HG03432 (cell line): Measurements from ENCODE around the gene BRINP1.

Source experiments
- ATAC-seq: cut with Tn5 transposase; IDR thresholded peaks from one replicate; pipeline ENCODE4 v1.9.1; 2021; ENCODE audit warnings: mild to moderate bottlenecking, moderate library complexity; ENCODE audit not compliant: unreplicated experiment

The BRINP1 gene

DNA sequence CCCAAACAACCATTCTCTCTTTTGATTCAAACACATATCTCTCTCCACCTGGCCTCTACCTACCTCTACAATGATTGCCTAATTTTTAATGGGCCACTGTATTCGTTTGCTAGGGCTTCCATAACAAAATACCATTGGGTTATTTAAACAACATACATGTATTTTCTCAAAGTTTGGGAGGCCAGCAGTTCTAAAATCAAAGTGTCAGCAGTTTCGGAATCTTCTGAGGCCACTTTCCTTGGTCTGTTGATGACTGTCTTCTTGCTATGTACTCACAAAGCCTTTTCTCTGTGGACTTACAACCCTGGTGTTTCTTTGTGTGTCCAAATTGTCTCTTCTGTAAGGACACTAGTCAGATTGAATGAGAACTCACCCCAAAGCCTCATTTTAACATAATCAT is 214.7 kb downstream of the BRINP1 start:
- no peak for ATAC-seq

DNA sequence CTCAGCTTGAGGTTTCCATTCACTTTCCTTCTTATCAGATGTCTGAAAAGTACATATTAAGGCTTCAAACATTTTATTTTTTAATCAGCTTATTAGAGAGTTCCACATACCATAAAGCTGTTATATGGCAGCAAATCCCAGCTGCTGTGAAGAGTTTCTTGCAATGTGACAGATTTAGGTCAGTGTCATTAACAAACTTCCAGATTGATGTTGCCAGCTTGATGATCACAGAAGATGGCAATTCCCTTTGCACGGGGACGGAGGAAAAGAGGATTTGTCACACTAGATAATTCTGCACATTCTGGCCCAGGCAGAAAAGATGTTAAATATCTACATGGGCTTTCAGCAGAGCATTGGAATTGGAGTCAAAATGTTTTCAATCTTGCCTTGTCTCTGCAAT is 215.8 kb downstream of the BRINP1 start:
- ATAC-seq = no peak

DNA sequence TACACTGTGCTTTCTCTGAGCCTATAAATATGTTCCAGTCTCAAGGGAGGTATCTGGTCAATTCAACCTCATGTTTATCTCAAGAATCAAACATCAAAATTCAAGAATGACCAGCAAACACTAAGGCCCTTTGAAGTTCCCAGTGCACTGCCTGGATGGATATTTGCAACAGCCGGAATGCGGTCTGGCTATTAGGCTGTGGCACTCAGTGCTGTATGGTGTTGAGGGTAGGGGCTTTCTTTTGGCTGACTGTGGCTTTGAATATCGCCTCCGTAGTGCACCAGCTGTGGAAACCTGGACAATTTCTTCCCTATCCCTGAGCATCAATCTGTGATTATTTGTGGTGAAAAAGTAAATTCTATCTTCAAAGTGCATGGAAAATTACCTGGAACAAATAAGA is 220.4 kb downstream of the BRINP1 start:
- ATAC-seq = no peak

DNA sequence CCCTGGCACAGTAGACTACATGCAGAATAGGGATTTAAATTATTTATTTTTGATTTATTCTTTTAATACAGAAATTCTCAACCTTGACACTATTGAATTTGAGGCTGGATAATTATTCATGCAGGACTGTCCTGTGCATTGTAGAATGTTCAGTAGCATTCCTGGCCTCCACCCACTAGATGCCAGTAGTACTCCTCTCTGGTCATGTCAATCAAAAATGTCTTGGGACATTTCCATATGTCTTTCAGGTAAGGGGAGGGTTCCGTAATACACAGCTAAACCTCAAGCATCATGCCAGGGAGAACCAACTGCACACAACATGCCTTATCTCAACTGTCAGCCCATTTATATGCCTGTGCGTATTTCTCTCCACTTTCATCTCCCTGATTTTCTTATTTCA is 231.8 kb downstream of the BRINP1 start:
- no peak for ATAC-seq

DNA sequence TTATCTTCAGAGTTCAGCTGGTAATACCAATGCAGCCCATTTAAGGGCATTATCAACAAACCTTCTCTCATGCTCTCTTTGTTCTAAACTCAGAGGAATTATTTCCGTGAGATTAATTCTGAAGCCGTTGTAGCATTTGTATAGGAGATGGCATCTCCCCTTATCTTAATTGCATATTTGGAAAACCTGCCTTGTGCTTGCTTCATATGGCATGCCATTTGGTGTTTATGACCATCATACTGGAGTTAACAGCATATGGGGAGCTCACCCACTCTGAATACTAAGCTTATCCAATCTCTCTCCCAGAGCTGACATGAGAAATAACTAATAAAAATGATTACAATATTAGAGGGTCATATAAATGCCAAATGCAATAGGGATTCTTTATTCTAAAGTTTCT is 243.2 kb downstream of the BRINP1 start:
- no peak for ATAC-seq

DNA sequence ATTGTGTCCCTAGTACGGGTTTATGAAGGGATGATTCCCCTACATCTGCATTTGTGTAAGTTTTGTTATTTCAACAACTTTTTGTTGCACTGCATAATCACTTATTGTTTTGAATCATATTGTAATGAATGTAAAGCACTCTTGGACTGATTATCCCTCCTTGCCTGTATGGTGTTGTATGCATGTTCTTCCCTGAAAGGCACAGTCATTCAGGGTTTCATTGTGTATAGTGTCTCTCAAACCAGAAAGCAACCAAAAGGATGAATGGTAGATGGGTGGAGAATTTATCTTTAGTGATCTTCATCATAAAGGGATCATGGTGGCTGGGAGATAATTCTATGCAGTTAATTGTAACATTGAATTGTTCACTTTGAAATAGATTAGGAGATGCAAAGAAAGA is 247.3 kb downstream of the BRINP1 start:
- no peak for ATAC-seq

DNA sequence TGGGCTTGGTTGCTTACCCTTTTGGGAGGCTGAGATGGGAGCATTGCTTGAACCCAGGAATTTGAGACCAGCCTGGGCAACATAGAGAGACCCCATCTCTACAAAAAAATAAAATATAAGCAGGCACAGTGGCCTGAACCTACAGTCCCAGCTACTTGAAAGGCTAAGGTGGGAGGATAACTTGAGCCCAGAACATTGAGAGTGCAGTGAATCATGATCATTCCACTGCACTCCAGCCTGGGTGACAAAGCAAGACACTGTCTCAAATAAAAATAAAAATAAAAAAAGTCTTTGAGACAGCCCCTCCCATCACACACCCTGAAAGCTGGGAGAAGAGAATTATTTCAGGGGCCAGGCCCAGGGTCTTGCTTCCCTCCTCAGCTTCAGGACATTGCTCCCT is 251.8 kb downstream of the BRINP1 start:
- ATAC-seq = no peak
